WTC11 (cell line): ENCODE measurements around the gene SLC15A1.

ENCODE experiments used
- AFF4 ChIP-seq: sonication (generic); formaldehyde crosslinking; IDR thresholded peaks from 2 replicates; pipeline ENCODE4 v1.8.1; 2023; ENCODE audit warnings: mild to moderate bottlenecking, missing genetic modification reagents, borderline replicate concordance
- ESRRA ChIP-seq: sonication (generic); formaldehyde crosslinking; IDR thresholded peaks from 2 replicates; pipeline ENCODE4 v1.8.1; 2022; ENCODE audit warnings: mild to moderate bottlenecking, missing genetic modification reagents, borderline replicate concordance
- HMGA2 ChIP-seq: fragments of 250-450 bp; sonication (Bioruptor Pico); IDR thresholded peaks from 2 replicates; pipeline ENCODE4 v1.4.0; 2021; ENCODE audit warnings: mild to moderate bottlenecking, moderate library complexity
- NR3C1 ChIP-seq: sonication (generic); formaldehyde crosslinking; conservative IDR thresholded peaks from 2 replicates; pipeline ENCODE4 v1.8.1; 2023; ENCODE audit warnings: low read depth, mild to moderate bottlenecking, missing genetic modification reagents
- SP1 ChIP-seq: sonication (generic); formaldehyde crosslinking; conservative IDR thresholded peaks from 2 replicates; pipeline ENCODE4 v1.8.1; 2022; ENCODE audit warnings: missing genetic modification reagents
- TEAD4 ChIP-seq: sonication (generic); formaldehyde crosslinking; IDR thresholded peaks from 2 replicates; pipeline ENCODE4 v1.8.0; 2022; ENCODE audit warnings: mild to moderate bottlenecking, missing genetic modification reagents
- ZBTB21 ChIP-seq: sonication (generic); formaldehyde crosslinking; IDR thresholded peaks from 2 replicates; pipeline ENCODE4 v1.8.1; 2023; ENCODE audit warnings: mild to moderate bottlenecking, missing genetic modification reagents, borderline replicate concordance
- ZNF121 ChIP-seq: sonication (generic); formaldehyde crosslinking; IDR thresholded peaks from 2 replicates; pipeline ENCODE4 v1.8.0; 2023; ENCODE audit warnings: missing genetic modification reagents
- ZNF138 ChIP-seq: sonication (generic); formaldehyde crosslinking; conservative IDR thresholded peaks from 2 replicates; pipeline ENCODE4 v1.8.1; 2022; ENCODE audit warnings: mild to moderate bottlenecking, moderate library complexity, missing genetic modification reagents
- ZNF396 ChIP-seq: fragments of 250-450 bp; sonication (Bioruptor Pico); IDR thresholded peaks from 2 replicates; pipeline ENCODE4 v1.8.0; 2021; ENCODE audit warnings: mild to moderate bottlenecking, moderate library complexity, borderline replicate concordance
- ZSCAN18 ChIP-seq: fragments of 250-450 bp; sonication (Bioruptor Pico); IDR thresholded peaks from 2 replicates; pipeline ENCODE4 v2.1.2; 2022; ENCODE audit warnings: mild to moderate bottlenecking, moderate library complexity
- TF ChIP-seq, protein P1 (sequence below): fragments of 200-600 bp; IDR thresholded peaks from 2 replicates; pipeline ENCODE4 v1.8.0; 2022; ENCODE audit warnings: antibody characterized with exemption
- TF ChIP-seq, protein P2 (sequence below): sonication (generic); formaldehyde crosslinking; IDR thresholded peaks from 2 replicates; pipeline ENCODE4 v1.8.0; 2022; ENCODE audit warnings: mild to moderate bottlenecking, missing genetic modification reagents
- TF ChIP-seq, protein P3 (sequence below): sonication (generic); formaldehyde crosslinking; IDR thresholded peaks from 2 replicates; pipeline ENCODE4 v1.8.0; 2022; ENCODE audit warnings: mild to moderate bottlenecking, missing genetic modification reagents

DNA sequence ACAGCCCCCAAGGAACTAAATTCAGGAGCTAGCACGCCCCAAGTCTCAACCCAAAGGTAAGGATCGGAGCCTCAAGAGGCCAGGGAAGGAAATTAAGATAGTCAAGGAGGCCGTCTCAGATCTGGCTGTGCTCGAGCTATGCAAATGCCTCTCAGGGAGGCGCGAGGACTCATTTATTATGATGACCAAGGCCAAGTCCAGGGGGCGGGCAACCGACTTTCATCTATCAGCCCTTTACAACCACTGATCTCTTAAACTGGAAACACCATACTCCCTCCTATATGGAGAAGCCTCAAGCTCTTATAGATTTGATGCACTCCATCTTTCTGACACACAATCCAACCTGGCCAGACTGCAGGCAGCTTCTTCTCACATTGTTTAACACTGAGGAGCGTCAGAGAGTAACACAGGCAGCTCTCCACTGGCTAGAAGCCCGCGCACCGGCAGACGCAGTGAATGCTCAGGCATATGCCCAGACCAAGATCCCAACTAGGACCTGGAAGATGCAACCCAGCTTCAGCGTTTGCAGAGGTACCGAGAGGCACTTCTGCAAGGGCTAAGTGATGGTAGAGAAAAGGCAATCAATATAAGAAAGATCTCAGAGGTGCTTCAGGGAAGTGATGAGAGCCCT, 9.6 kb upstream of the SLC15A1 start:
- TF ChIP-seq, protein P1, sequence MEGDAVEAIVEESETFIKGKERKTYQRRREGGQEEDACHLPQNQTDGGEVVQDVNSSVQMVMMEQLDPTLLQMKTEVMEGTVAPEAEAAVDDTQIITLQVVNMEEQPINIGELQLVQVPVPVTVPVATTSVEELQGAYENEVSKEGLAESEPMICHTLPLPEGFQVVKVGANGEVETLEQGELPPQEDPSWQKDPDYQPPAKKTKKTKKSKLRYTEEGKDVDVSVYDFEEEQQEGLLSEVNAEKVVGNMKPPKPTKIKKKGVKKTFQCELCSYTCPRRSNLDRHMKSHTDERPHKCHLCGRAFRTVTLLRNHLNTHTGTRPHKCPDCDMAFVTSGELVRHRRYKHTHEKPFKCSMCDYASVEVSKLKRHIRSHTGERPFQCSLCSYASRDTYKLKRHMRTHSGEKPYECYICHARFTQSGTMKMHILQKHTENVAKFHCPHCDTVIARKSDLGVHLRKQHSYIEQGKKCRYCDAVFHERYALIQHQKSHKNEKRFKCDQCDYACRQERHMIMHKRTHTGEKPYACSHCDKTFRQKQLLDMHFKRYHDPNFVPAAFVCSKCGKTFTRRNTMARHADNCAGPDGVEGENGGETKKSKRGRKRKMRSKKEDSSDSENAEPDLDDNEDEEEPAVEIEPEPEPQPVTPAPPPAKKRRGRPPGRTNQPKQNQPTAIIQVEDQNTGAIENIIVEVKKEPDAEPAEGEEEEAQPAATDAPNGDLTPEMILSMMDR: no peak
- TF ChIP-seq ZNF396 (no peak), ZSCAN18 (CRISPR knock-in tag) (no peak), ZNF138 (CRISPR knock-in tag) (no peak), SP1 (CRISPR knock-in tag) (no peak), AFF4 (CRISPR knock-in tag) (no peak), ZBTB21 (CRISPR knock-in tag) (no peak), NR3C1 (CRISPR knock-in tag) (no peak), ZNF121 (CRISPR knock-in tag) (no peak), HMGA2 (CRISPR knock-in tag) (no peak), ESRRA (CRISPR knock-in tag) (no peak), TEAD4 (CRISPR knock-in tag) (no peak)
- TF ChIP-seq, protein P2, sequence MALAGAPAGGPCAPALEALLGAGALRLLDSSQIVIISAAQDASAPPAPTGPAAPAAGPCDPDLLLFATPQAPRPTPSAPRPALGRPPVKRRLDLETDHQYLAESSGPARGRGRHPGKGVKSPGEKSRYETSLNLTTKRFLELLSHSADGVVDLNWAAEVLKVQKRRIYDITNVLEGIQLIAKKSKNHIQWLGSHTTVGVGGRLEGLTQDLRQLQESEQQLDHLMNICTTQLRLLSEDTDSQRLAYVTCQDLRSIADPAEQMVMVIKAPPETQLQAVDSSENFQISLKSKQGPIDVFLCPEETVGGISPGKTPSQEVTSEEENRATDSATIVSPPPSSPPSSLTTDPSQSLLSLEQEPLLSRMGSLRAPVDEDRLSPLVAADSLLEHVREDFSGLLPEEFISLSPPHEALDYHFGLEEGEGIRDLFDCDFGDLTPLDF (CRISPR knock-in tag): no peak
- TF ChIP-seq, protein P3, sequence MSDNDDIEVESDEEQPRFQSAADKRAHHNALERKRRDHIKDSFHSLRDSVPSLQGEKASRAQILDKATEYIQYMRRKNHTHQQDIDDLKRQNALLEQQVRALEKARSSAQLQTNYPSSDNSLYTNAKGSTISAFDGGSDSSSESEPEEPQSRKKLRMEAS (CRISPR knock-in tag): no peak
